ENCODE measurements around the gene TGM5. TPM values are rescaled to one million over a fixed set of nuclear protein-coding genes. Genes with fewer than 3 reads are reported as not detected.
"Not testable (repeated sequence)": the region's sequence is repeated elsewhere in the genome, so short reads cannot be mapped to it uniquely, and the experiment has no call there.

The TGM5 gene
- total RNA-seq, 1 donor from 2014 or later, result not detected

GRCh38 chr15:43276563-43277200, 10.0 kb upstream of the TGM5 start:
- DNase-seq (ENCODE audit: low read depth in 2 of 2), result no peak

DNA sequence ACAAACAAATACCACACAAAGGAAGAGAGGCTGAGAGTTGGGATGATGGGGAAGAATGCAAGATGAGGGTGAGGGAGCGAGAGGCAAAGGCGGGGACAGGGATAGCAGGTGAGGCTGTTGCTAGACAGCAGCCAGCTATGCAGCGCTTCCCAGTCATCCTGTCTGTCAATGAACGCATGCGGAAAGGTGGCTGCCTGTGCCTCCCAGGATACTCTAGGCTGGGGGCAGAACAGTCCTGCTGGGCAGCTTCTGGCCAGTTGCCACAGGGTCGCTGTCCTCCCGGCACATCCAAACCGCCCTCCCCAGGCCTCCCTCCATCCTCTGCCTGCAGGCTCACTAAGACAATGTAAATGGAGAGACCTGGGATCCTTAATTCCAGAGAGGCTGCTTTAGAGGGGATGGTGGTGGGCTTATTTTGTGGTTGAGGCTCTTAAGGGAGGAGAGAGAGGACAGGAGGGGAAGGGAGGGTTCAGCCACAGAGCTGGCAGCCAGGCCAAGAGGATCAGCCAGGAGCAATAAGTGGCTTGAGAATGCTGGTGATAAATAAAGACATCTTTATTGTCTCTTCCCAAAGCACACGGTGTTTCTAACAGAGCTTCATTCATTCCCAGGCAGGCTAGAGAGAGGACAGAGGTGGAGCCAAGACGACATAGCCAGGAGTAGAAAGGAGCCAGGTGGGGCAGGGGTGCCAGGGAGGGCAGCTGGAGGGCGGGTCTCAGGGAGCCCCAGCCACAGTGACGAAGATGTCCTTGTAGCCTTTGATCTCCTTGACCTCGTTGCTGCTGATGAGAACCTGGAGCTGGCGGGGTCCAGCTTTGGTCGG, 9.2 kb upstream of the TGM5 start:
- no peak for DNase-seq (ENCODE audit: low read depth in 2 of 2)

DNA sequence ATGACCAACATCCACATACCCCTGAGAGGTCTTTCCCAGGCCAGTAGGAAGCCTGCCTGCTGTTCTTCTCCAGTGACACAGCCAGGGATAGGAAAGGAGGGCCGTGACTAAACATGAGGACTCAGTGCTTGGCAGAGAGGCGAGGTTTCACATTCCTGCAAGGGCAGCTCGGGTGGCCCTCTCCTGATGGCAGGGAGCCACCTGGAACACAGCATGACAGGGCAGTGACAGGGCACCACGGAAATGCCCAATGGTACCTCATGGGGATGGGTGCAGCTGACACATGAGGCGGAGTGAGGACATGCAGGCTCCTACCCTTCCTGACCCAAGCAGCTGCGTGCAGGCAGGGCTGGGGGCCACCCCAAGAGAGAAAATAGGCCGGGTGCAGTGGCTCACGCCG, 7.4 kb upstream of the TGM5 start:
- DNase-seq (ENCODE audit: low read depth in 2 of 2), result no peak

DNA sequence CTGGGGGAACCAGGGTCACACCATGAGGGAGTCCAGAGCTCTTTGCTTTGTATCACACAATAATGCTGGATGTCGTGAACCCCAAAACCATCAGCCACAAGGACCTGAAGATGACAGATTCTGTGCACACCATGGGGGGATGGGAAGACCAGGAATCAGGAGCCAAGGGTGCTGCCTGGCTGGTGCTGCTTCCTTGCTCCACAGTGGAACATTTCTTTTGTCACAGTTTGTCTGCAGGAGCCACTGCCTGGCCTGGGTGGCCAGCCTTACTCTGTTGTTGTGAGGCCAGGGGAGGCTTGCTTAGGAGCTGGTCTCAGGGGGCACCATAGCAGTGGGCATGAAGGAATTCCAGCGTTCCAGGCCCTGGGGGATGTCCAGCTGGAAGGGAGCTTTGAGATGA, 6.5 kb upstream of the TGM5 start:
- no peak for DNase-seq (ENCODE audit: low read depth in 2 of 2)

- not testable (repeated sequence) for DNase-seq (ENCODE audit: low read depth in 2 of 2)
Measured at GRCh38 chr15:43271908-43272307, 5.2 kb upstream of the TGM5 start.

DNA sequence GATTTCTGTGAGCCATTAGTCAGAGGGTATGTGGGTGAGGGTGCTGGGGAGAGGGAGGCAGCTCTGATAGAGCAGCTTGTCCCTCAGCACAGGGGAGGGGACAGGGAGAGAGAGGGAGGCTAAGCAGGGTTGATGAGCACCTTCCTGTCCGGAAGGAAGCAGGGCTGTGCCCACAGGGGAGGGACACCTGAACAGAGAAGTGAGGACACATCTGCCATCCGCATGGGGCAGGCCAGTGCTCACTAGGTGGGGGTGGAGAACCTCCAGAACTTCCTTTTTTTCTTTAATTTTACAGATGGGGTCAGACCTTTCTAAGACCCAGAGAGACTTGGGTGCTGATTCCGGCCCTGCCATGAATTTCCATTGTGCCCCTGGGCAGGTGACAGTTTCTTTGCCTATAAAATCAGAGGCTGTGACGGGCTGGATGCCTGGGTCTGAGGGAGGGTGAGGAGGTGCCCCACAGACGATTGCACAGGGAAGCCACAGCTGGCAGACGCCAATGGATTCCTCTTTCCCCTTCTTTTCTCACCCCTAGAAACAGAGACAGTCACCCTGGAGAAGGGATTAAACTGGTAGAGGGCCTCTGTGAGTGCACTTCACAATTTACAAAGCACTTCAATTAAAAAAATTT, 4.1 kb upstream of the TGM5 start:
- no peak for DNase-seq (ENCODE audit: low read depth in 2 of 2)

- no peak for DNase-seq (ENCODE audit: low read depth in 2 of 2)
Measured at GRCh38 chr15:43270113-43270665, 3.5 kb upstream of the TGM5 start.

DNA sequence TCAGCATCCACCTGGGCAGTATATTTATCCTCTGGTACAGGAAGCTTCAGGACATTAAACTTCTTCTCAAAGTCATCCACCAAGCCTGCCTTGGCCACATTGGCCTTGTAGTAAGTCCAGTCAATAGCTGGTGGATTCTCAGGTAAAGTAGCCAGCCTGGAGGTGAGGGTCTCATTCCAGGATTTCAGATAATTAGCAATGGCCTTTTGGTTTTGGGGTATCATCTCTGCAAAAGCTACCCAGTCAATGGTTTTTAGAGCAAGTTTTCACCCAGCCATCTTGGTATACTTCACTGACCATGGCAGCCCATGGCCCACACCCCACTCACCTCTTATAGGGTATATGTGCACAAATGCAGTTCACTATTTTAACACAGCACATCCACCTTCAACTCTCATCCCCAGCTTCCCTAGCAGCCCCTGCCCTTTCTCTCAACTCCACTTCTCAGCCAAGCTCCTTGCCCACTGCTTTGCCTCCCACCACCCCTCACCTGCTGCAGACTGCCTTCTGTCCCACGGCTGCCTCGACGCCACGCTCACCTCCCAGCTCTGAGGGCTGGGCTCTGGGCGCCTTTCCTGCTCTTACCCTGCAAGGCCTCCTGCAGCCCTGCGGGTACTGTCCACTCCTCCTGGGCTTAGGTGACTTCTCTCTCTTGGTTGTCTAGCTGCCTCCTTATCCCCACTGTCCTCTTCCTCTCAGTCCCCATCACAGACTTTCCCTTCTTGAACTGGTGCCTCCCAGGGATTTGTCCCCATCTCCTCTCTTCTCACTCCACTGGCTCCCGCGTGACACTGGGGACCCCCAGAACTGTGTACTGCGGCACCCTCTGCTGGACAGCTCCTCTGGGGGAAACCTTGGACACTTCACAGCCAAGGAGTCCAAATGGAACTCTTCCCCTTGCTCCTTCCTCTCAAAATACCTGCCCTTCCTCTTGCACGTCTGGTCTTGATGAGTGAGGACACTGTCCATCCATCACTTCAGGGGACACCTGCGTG, 1.7 kb upstream of the TGM5 start:
- peak in 1 of 2 donors; percentile 6 for DNase-seq (ENCODE audit: low read depth in 2 of 2)

DNA sequence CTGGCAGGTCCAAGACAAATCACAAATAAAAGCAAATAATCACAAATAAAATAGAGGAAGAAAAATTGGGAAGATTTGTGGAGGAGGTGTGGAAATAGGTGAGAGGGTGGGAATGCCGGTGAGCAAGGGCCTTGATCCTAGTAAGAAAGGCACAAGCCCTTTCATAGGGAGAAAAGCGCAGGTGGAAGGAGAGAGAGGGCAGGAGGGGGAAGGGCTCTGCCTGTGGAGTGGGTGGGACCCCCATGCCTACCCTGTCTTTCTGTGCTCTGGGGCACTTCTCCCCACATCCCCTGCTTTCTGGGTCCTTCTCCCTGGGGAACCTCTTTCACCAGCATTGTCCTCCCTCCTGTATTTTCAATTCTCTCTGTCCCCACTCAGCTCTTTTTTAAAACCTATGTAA, 711 bp upstream of the TGM5 start:
- no peak for DNase-seq (ENCODE audit: low read depth in 2 of 2)

- DNase-seq (ENCODE audit: low read depth in 2 of 2), result no peak
Measured at GRCh38 chr15:43266386-43266785, 342 bp downstream of the TGM5 start.

DNA sequence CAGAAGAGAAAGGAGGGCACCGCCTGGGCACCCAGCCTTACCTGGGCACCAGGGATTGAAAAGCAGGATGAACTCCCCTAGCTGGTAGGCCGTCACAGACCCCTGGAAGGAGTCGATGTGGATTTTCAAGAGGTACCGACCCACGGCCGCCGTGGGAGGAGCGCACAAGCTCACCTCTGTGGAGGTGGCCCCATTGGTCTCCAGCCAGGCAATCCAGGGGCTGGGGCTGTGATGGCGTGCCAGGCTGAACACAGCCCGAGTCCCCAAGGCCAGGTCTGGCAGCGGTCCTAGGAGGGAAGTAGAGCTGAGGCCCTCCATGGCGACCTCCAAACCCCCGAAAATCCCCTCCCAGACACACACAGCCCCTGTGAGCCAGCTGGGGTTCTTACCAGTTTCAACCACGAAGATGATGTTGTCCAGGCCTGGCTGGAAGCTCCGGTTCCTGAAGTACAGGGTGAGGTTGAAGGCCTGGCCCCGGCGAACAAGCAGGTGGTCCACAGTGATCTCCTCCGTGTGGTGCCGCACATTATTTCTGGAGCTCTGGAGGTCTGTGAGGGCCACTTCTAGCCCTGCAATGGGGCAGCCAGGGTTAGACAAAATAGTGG, 6.6 kb downstream of the TGM5 start:
- no peak for DNase-seq (ENCODE audit: low read depth in 2 of 2)

DNA sequence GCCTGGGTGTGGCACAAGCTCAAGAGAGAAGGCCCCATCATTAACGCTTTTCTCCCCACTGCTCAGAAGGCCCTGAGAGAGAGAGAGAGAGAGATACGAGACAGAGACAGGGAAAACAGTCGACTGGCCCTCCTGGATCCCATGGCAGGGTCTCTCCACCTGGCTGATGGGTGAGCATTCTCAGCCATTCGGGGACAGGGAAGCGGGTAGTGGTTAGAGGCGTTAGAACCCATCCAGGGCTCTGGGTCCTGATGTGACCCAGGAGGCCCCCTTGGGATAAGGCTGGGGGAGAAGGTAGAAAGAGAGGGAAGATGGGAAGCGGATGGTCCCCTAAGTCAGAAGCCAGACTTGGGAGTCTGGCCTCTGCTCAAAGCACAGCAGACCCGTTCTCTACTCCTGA, 7.9 kb downstream of the TGM5 start:
- DNase-seq (ENCODE audit: low read depth in 2 of 2), result no peak

GRCh38 chr15:43256341-43256740, 10.4 kb downstream of the TGM5 start:
- no peak for DNase-seq (ENCODE audit: low read depth in 2 of 2)

GRCh38 chr15:43255376-43255775, 11.4 kb downstream of the TGM5 start:
- no peak for DNase-seq (ENCODE audit: low read depth in 2 of 2)

- peak; percentile 41 to 47 for DNase-seq (ENCODE audit: low read depth in 2 of 2)
Measured at GRCh38 chr15:43253431-43254403, 13.0 kb downstream of the TGM5 start.

DNA sequence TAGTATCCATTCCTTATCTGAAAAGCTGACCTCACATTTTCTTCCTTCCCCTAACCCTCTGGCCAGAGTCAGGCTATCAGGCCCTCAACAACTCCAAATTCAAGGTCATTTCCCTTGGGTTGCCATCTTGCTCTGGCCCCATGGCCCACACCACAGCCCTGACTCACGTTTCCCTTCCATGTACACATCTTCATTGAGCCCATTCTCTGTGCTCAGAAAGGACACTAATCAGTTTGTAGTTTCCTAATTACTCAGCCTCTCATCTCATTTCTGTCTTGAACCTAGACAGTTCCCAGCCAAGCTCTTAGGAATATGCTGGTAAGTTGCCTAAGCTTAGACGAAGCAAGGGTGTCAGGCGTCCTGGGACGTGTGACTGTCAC, 14.9 kb downstream of the TGM5 start:
- DNase-seq (ENCODE audit: low read depth in 2 of 2), result no peak

GRCh38 chr15:43251185-43251870, 15.4 kb downstream of the TGM5 start:
- no peak for DNase-seq (ENCODE audit: low read depth in 2 of 2)

DNA sequence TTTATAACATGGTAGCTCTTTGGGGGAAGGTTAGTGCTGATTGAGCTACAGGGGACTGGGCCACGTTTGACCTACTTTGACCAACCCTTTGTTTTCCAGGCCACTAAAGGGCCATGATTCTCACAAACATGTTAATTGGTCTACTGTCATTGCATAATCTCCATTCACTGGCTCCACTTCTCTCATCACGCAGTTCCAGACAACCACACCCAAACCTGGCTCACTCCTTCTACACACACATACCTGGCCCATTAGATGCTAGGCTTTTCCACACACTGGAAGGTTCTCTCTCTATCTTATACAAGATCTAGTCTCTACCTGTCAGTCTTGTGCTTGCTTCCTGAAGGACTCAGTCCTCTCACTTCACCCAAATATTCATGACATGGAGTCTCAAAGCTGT, 15.9 kb downstream of the TGM5 start:
- DNase-seq (ENCODE audit: low read depth in 2 of 2), result no peak

DNA sequence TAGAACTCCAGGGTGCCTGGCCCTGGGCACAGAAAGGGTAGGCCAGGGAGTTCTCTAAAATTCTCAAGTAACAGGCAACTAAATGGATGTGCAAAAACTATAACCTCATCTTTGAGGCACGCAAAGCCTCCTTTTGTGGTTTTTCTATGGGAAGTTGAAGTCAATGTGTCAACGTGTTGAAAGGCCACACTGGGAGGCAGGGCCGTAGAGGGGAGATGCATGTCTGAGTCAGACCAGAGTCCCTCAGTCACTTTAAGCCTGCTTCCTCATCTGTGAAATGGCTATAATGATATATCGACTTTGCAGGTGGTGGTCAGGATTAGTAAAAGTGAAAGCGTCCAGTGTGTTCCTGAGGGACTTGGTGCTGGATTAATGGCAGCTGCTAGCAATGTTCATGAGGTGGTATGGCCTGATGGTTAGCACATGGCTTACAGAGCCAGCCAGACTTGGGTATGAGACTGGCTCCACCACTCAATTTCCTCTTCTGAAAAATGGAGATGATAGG, 17.0 kb downstream of the TGM5 start:
- peak in 1 of 2 donors; percentile 57 for DNase-seq (ENCODE audit: low read depth in 2 of 2)

Data from lung microvascular endothelial cell (primary cell).